HEK293 (cell line): ENCODE results near the gene PPP1R18.

Experiments used
- ATF2 ChIP-seq: fragments of 450-650 bp; formaldehyde crosslinking; IDR thresholded peaks from 2 replicates; pipeline ENCODE4 v1.5.1; 2016; ENCODE audit warnings: missing biosample characterization, missing genetic modification characterization, low read depth
- CTCF ChIP-seq: fragments of 450-650 bp; formaldehyde crosslinking; IDR thresholded peaks from 2 replicates; pipeline ENCODE4 v1.5.1; 2016; ENCODE audit warnings: missing biosample characterization, missing genetic modification characterization
- EGR2 ChIP-seq: fragments of 450-650 bp; formaldehyde crosslinking; IDR thresholded peaks from 2 replicates; pipeline ENCODE4 v1.5.1; 2016; ENCODE audit warnings: low read depth, missing biosample characterization, missing genetic modification characterization
- FEZF1 ChIP-seq: fragments of 450-650 bp; formaldehyde crosslinking; IDR thresholded peaks from 2 replicates; pipeline ENCODE4 v1.5.1; 2016; ENCODE audit warnings: missing biosample characterization, missing genetic modification characterization
- HIC1 ChIP-seq: fragments of 450-650 bp; formaldehyde crosslinking; IDR thresholded peaks from 2 replicates; pipeline ENCODE4 v1.5.1; 2016; ENCODE audit warnings: missing biosample characterization, missing genetic modification characterization
- HOXA7 ChIP-seq: sonication (generic); formaldehyde crosslinking; IDR thresholded peaks from 2 replicates; pipeline ENCODE4 v1.8.1; 2022; ENCODE audit warnings: missing genetic modification reagents, borderline replicate concordance
- ZBTB49 ChIP-seq: fragments of 450-650 bp; formaldehyde crosslinking; IDR thresholded peaks from 2 replicates; pipeline ENCODE4 v1.5.1; 2016; ENCODE audit warnings: missing biosample characterization, missing genetic modification characterization, low read depth
- ZNF121 ChIP-seq: fragments of 450-650 bp; formaldehyde crosslinking; IDR thresholded peaks from 2 replicates; pipeline ENCODE4 v1.5.1; 2016; ENCODE audit warnings: missing biosample characterization, missing genetic modification characterization
- ZNF211 ChIP-seq: fragments of 450-650 bp; formaldehyde crosslinking; IDR thresholded peaks from 2 replicates; pipeline ENCODE4 v1.5.1; 2016; ENCODE audit warnings: low read depth, missing biosample characterization, missing genetic modification characterization
- ZNF37A ChIP-seq: fragments of 450-650 bp; IDR thresholded peaks from 2 replicates; pipeline ENCODE4 v1.5.1; 2018; ENCODE audit warnings: missing biosample characterization, missing genetic modification characterization
- ZNF629 ChIP-seq: fragments of 450-650 bp; formaldehyde crosslinking; IDR thresholded peaks from 2 replicates; pipeline ENCODE4 v1.5.1; 2017; ENCODE audit warnings: missing biosample characterization, missing genetic modification characterization
- ZNF785 ChIP-seq: fragments of 450-650 bp; formaldehyde crosslinking; IDR thresholded peaks from 2 replicates; pipeline ENCODE4 v1.5.1; 2016; ENCODE audit warnings: missing biosample characterization, missing genetic modification characterization
- ZSCAN4 ChIP-seq: fragments of 450-650 bp; formaldehyde crosslinking; IDR thresholded peaks from 2 replicates; pipeline ENCODE4 v1.5.1; 2017; ENCODE audit warnings: missing biosample characterization, missing genetic modification characterization

- no peak for TF ChIP-seq ZNF211 (tag by site-specific recombination)
- no peak for TF ChIP-seq ZNF785
- no peak for TF ChIP-seq CTCF
- no peak for TF ChIP-seq ZNF37A (tag by site-specific recombination)
- no peak for TF ChIP-seq ZSCAN4 (tag by site-specific recombination)
- no peak for TF ChIP-seq ATF2 (tag by site-specific recombination)
- no peak for TF ChIP-seq ZBTB49 (tag by site-specific recombination)
- TF ChIP-seq FEZF1 (tag by site-specific recombination) = no peak
- no peak for TF ChIP-seq ZNF629
- TF ChIP-seq EGR2 (tag by site-specific recombination) = no peak
- no peak for TF ChIP-seq ZNF121 (tag by site-specific recombination)
- TF ChIP-seq HOXA7 (CRISPR knock-in tag) = no peak
- no peak for TF ChIP-seq HIC1 (tag by site-specific recombination)
These were observed 21.3 kb downstream of the PPP1R18 start for GRCh38 chr6:30664994-30665767.
